Stimulated activated naive CD8-positive, alpha-beta T cell treated with anti-CD3 and anti-CD28 coated beads, Interleukin-15, amount 100 ng/mL, for 72 hours (primary cell): ENCODE measurements around the gene SLC38A4.
"Not testable (repeated sequence)": the region's sequence is repeated elsewhere in the genome, so short reads cannot be mapped to it uniquely, and the experiment has no call there.

ENCODE experiments used
- ATAC-seq: fragments of 150-1000 bp; cut with Tn5 transposase; 2 replicates; pipeline ENCODE4 v1.10.0; 2021; ENCODE audit warnings: mild to moderate bottlenecking, moderate library complexity
- DNase-seq, 2 donors: peaks; one replicate each; pipeline ENCODE4 v3.0.0; 2021 to 2022
- H3K27ac Mint-ChIP-seq, 2 donors: one replicate each; pipeline ENCODE4 v1.8.0; 2022; ENCODE audit warnings: mild to moderate bottlenecking in 2 of 2, mixed read lengths in 2 of 2, moderate library complexity in 2 of 2
- H3K27me3 Mint-ChIP-seq: one replicate; pipeline ENCODE4 v1.8.0; 2022; ENCODE audit warnings: mixed read lengths
- H3K4me1 Mint-ChIP-seq: one replicate; pipeline ENCODE4 v1.8.0; 2022; ENCODE audit warnings: mild to moderate bottlenecking, mixed read lengths
- H3K4me3 Mint-ChIP-seq, 2 donors: one replicate each; pipeline ENCODE4 v1.8.0; 2022; ENCODE audit warnings: mild to moderate bottlenecking in 2 of 2, mixed read lengths in 2 of 2, moderate library complexity in 1 of 2
- H3K9me3 Mint-ChIP-seq, 2 donors: one replicate each; pipeline ENCODE4 v1.8.0; 2022; ENCODE audit warnings: mixed read lengths in 2 of 2

The SLC38A4 gene

DNA sequence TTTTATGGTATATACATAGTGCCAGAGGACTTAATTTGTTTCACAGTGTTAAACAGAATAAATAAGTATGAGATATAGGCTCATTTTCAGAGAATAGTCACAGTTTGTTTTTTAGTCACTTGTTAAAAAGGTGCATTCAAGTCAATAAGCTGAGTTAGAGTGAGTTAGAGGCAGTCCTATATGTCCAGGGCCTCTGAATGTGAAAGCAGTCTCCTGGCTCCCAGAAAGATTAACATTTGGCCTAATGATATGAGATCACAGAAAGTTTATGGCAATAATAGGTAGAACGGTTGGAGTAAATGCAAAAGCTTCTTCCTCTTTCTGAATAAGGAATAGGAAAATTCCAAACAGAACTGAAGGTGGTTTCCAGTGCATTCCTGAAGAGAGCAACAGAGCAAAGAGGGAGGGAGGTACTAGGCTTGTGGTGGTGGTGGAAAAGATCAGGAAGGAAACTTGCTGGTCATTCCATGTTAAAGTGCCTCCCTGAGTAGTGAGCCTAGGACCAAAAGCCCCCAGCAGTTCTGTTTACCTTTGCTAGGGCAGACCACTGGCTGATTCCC, 54.4 kb downstream of the SLC38A4 start:
- DNase-seq = no peak
- Mint-ChIP-seq H3K27me3 (no peaks in the 10 kb centered on the region), H3K27ac (no peak overlapping the region), H3K4me3 (no peak overlapping the region), H3K9me3 (no peaks in the 10 kb centered on the region), H3K4me1 (no peaks in the 10 kb centered on the region)
- no peak for ATAC-seq

DNA sequence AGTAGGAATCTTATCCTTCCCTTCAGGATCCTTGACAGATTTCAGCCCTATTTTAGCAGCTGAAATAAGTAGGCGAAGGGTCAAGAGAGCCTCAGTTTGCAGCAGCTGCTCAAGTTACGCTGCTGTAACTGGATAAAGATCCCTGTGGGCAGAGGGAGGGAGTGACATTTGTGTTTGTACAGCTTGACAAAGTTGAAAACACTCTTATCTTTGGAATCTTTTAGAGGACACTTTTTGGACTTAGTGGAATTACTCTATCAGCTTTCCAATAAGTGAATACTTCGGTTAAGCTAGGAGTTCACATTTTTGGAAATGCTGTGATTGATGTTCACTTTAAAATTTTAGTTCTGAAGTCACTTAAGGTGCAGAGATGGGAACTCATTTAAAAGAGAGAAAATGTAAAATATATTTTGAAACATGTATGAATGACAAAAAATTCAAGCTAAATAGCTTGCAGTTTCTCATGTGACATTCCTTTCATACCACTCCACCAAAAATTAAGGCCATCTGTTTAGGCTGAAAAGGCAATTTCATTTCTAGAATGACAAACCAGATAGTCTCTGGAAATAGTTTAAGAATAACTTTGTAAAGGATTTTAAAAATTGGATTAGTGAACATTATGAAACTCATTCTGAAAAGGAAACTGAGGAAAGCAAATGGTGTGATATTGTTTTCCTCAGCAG, 55.2 kb downstream of the SLC38A4 start:
- H3K4me1 Mint-ChIP-seq = no peaks in the 10 kb centered on the region
- no peak overlapping the region for H3K4me3 Mint-ChIP-seq
- no peaks in the 10 kb centered on the region for H3K27me3 Mint-ChIP-seq
- DNase-seq (no peak), ATAC-seq (no peak)
- no peak overlapping the region for H3K27ac Mint-ChIP-seq
- no peaks in the 10 kb centered on the region for H3K9me3 Mint-ChIP-seq

DNA sequence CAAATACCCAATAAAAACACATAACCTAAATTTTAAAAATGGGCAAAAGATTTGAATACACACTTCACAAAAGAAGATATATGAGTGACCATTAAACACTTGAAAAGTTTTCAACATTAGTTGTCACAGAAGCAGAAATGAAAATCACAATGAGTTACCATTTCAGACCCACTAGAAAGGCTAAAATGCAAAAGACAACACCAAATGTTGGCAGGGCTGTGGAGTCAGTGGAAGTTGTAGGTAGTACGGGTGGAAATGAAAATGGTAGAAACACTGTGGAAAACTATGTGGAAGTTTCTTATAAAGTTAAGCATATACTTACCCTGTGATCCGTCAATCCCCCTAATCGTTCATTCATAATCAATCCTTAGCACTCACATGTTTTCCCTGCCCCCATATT, 61.8 kb downstream of the SLC38A4 start:
- no peak for DNase-seq
- Mint-ChIP-seq H3K9me3 (peaks cover 9 to 15% of the 10 kb centered on the region in 2 donors), H3K27ac (no peak overlapping the region), H3K4me3 (no peak overlapping the region), H3K27me3 (no peaks in the 10 kb centered on the region), H3K4me1 (peaks cover 7% of the 10 kb centered on the region)
- ATAC-seq = no peak

DNA sequence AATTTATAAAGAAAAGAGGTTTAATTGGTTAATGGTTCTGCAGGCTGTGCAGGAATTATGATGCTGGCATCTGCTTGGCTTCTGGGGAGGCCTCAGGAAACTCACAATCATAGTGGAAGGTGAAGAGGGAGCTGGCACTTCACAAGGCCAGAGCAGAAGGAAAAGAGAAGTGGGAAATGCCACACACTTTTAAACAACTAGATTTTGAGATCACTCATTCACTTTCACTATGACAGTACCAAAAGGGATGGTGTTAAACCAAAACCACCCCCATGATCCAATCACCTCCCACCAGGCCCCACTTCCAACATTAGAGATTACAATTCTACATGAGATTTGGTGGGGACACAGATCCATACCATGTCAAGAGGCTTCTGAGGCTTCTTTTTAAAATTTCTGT, 62.6 kb downstream of the SLC38A4 start:
- no peaks in the 10 kb centered on the region for H3K27me3 Mint-ChIP-seq
- H3K4me3 Mint-ChIP-seq = no peak overlapping the region
- peak overlapping the region in 1 of 2 donors; percentile 9 for H3K27ac Mint-ChIP-seq
- ATAC-seq = peak; percentile 80
- H3K9me3 Mint-ChIP-seq = peaks cover 11 to 23% of the 10 kb centered on the region in 2 donors
- peak in 1 of 2 donors; percentile 34 for DNase-seq
- H3K4me1 Mint-ChIP-seq = peaks cover 7% of the 10 kb centered on the region

DNA sequence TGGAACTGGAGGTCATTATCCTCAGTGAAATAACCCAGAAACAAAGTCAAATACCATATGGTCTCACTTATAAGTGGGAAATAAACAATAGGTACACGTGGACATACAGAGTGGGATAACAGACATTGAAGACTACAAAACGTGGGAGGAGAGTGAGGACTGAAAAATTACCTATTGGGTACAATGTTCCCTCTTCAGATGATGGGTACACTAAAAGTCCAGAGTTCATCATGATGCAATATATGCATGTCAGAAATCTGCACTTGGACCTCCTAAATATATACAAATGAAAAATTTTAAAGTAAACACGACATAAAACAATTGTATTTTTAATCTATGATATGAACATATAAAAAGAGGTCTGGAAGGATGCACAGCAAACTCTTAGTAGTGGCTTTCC, 71.2 kb downstream of the SLC38A4 start:
- no peaks in the 10 kb centered on the region for H3K27me3 Mint-ChIP-seq
- H3K4me1 Mint-ChIP-seq = peaks cover 4% of the 10 kb centered on the region
- no peak overlapping the region for H3K27ac Mint-ChIP-seq
- no peak overlapping the region for H3K4me3 Mint-ChIP-seq
- DNase-seq = no peak
- no peak for ATAC-seq
- H3K9me3 Mint-ChIP-seq = peaks cover 16 to 29% of the 10 kb centered on the region in 2 donors

DNA sequence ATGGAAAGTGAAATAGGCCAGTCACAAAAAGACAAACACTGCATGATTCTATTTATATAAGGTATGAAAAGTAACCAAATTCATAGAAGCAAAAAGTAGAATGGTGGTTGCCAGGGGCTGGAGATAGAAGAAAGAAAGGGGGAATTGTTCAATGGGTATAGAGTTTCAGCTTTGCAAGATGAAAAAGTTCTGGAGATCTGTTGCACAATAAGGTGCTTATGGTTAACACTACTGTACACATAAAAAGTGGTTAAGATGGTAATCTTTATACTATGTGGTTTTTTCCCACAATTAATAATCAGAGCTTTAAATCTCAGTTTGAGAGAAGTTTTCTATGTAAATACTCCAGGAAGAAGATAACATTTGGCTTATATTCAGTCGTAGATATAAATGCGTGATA, 73.4 kb downstream of the SLC38A4 start:
- peaks cover 24 to 27% of the 10 kb centered on the region in 2 donors for H3K9me3 Mint-ChIP-seq
- no peak for DNase-seq
- no peak overlapping the region for H3K4me3 Mint-ChIP-seq
- H3K4me1 Mint-ChIP-seq = peaks cover 4% of the 10 kb centered on the region
- no peak overlapping the region for H3K27ac Mint-ChIP-seq
- no peak for ATAC-seq
- no peaks in the 10 kb centered on the region for H3K27me3 Mint-ChIP-seq

DNA sequence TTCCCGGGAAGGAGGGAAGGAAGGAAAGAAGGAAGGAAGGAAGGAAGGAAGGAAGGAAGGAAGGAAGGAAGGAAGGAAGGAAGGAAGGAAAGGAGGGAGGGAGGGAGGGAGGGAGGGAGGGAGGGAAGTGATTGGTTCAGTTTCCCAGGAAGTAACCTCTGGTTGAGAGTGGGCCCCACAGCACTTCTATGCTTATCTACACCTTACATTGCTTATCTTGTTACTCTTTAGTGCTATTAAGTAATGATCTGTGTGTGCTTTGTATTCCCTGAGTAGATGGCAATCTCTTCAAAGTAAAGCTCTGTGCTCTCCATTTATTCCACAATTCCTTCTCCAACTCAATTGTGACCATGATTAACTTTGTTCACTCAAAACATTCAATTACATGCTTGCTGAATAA, 74.6 kb downstream of the SLC38A4 start:
- ATAC-seq = no peak
- Mint-ChIP-seq H3K4me3 (no peak overlapping the region), H3K27me3 (no peaks in the 10 kb centered on the region), H3K27ac (peak overlapping the region in 1 of 2 donors; percentile 74), H3K4me1 (peaks cover 4% of the 10 kb centered on the region), H3K9me3 (peaks cover 18 to 19% of the 10 kb centered on the region in 2 donors)
- no peak for DNase-seq

DNA sequence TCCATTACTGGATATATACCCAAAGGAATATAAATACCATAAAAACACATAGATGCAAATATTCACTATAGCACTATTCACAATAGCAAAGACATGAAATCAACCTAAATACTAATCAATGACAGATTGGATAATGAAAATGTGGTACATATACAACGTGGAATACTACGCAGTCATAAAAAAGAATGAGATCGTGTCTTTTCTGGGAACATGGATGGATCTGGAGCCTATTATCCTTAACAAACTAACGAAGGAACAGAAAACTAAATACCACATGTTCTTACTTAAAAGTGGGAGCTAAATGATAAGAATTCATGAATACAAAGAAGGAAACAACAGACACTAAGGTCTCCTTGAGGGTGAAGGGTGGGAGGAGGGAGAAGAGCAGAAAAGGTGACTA, 76.5 kb downstream of the SLC38A4 start:
- Mint-ChIP-seq H3K4me3 (no peak overlapping the region), H3K27ac (no peak overlapping the region), H3K4me1 (peaks cover 4% of the 10 kb centered on the region), H3K9me3 (peaks cover 29 to 36% of the 10 kb centered on the region in 2 donors), H3K27me3 (no peaks in the 10 kb centered on the region)
- no peak for DNase-seq
- ATAC-seq = no peak

DNA sequence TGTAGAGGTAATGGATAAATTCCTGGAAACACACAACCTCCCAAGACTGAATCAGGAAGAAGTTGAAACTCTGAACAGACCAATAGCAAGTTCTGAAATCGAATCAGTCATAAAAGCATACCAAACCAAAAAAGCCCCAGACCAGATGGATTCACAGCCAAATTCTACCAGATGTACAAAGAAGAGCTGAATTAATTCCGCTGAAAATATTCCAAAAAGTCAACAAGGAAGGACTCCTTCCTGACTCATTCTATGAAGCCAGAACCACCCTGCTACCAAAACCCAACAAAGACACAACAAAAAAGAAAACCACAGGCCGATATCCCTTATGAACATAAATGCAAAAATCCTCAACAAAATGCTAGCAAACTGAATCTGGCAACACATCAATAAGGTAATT, 81.5 kb downstream of the SLC38A4 start:
- Mint-ChIP-seq H3K27me3 (no peaks in the 10 kb centered on the region), H3K4me3 (no peak overlapping the region), H3K9me3 (peaks cover 48 to 52% of the 10 kb centered on the region in 2 donors), H3K4me1 (no peaks in the 10 kb centered on the region), H3K27ac (peak overlapping the region in 1 of 2 donors; percentile 71)
- ATAC-seq = no peak
- DNase-seq = no peak

DNA sequence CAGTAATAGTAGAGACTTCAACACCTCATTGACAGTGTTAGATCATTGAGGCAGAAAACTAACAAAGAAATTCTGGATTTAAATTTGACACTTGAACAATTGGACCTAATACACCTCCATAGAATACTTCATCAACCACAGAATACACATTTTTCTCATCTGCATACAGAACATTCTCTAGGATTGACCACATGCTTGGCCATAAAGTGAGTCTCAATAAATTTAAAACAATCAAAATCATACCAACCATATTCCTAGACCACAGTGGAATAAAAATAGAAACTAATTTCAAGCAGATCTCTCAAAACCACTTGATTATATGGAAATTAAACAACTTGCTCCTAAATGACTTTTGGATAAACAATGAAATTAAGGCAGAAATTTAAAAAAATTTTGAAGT, 82.3 kb downstream of the SLC38A4 start:
- ATAC-seq (no peak), DNase-seq (no peak)
- no peaks in the 10 kb centered on the region for H3K27me3 Mint-ChIP-seq
- H3K4me1 Mint-ChIP-seq = no peaks in the 10 kb centered on the region
- H3K9me3 Mint-ChIP-seq = peaks cover 45 to 48% of the 10 kb centered on the region in 2 donors
- no peak overlapping the region for H3K27ac Mint-ChIP-seq
- no peak overlapping the region for H3K4me3 Mint-ChIP-seq

DNA sequence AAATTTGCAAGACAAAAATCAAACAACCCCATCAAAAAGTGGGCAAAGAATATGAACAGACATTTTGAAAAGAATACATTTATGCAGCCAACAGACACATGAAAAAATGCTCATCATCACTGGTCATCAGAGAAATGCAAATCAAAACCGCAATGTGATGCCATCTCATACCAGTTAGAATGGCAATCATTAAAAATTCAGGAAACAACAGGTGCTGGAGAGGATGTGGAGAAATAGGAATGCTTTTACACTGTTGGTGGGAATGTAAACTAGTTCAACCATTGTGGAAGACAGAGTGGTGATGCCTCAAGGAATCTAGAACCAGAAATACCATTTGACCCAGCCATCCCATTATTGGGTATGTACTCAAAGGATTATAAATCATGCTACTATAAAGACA, 83.5 kb downstream of the SLC38A4 start:
- peaks cover 47 to 50% of the 10 kb centered on the region in 2 donors for H3K9me3 Mint-ChIP-seq
- not testable (repeated sequence) for H3K4me3 Mint-ChIP-seq, H3K4me1 Mint-ChIP-seq, DNase-seq, ATAC-seq, H3K27ac Mint-ChIP-seq, H3K27me3 Mint-ChIP-seq

DNA sequence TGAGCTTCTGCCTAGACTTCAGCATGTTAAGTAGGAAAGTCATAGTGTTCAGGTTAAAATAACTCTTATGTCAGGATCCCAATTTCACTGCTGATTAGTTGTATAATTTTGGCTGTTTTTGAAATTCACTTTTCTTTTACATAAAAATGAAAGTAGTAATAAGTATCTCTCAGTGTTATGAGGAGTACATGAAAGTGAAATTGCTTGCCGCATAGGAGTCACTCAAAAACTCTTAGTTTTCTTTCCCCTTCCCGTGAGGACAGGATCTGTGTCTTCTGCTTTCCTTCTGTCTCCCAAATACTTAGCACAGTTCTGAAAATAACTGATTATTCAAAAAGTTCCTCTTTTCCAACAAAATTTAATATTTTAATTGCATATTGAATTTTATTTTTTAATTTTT, 100.5 kb downstream of the SLC38A4 start:
- DNase-seq (no peak), ATAC-seq (no peak)
- H3K9me3 Mint-ChIP-seq = no peaks in the 10 kb centered on the region
- H3K4me1 Mint-ChIP-seq = peaks cover 13% of the 10 kb centered on the region
- H3K4me3 Mint-ChIP-seq = no peak overlapping the region
- no peaks in the 10 kb centered on the region for H3K27me3 Mint-ChIP-seq
- H3K27ac Mint-ChIP-seq = no peak overlapping the region

DNA sequence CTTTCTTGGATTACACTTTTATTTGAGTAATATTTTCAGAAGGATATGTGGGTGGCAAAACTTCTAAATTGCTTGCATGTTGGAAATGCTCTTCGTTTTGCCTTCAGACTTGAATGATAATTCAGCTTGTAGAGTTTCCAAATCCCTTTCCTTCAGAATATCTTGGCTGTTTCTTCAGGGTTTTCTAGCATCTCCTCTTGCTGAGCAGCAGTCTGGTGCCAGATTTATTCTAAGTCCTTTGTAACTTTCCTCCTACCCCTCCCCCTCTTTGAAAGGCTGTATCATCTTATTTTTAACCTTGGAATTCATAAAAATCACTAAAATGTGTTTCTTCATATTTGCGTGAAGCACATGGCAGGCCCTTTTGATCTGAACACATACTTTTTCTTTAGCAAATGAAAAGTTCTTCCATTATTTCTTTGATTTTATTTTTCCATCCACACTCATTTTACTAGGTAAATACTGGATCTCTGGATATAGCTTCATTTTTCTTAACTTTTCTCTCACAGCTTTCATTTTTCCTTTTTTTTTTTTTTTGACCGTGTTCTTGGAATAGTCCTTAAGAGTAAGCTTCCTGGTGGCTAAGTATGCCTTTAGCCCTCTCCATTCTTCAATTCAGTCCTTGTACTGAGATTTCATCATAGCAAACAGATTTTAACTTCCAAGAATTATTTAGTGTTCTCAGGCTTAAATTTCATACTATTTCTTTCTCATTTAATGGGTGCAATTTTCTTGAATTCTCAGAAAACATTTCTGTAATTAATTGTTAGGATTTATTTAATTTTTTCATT, 102.0 kb downstream of the SLC38A4 start:
- DNase-seq (no peak), ATAC-seq (no peak)
- H3K27me3 Mint-ChIP-seq = no peaks in the 10 kb centered on the region
- peaks cover 13% of the 10 kb centered on the region for H3K4me1 Mint-ChIP-seq
- H3K4me3 Mint-ChIP-seq = no peak overlapping the region
- no peak overlapping the region for H3K27ac Mint-ChIP-seq
- peaks cover 0 to 5% of the 10 kb centered on the region in 2 donors for H3K9me3 Mint-ChIP-seq

DNA sequence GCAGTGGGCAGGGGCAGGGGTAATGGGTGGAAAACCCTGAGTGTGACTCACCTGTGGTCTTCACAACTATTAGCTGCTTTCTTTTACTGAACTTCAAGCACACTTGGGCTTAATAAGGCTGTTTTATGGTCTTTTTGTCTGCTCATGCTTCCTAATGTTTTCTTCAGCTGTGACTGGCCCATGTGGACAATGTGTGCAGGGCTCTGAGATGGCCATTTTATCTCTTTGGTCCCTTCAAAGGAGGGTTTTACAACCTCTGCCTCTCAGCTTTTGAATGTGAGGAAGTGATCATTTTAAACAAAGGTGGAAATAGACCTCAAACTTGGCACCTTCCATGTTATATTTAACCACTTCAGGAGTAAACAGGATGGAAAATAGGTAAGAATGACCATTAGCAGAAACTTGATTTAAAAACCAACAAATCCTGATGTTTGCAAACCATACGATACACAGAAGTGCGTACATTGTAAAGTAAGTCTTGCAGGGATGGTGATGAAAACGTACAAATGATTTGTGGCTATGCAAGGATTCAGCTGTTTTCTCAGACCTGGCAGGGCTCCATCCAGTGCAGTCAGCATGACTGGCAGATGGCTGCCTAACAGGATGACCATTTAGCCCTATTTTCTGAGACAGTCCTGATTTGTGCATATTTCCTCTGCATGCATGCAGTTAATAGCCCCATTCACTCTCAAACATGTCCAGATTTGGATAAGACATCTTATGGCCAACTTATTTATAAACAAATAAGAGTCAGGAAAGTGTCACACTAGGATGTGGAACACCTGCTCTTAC, 103.2 kb downstream of the SLC38A4 start:
- peaks cover 13% of the 10 kb centered on the region for H3K4me1 Mint-ChIP-seq
- DNase-seq (no peak), ATAC-seq (no peak)
- H3K27me3 Mint-ChIP-seq = no peaks in the 10 kb centered on the region
- H3K9me3 Mint-ChIP-seq = peaks cover 0 to 5% of the 10 kb centered on the region in 2 donors
- no peak overlapping the region for H3K4me3 Mint-ChIP-seq
- no peak overlapping the region for H3K27ac Mint-ChIP-seq

DNA sequence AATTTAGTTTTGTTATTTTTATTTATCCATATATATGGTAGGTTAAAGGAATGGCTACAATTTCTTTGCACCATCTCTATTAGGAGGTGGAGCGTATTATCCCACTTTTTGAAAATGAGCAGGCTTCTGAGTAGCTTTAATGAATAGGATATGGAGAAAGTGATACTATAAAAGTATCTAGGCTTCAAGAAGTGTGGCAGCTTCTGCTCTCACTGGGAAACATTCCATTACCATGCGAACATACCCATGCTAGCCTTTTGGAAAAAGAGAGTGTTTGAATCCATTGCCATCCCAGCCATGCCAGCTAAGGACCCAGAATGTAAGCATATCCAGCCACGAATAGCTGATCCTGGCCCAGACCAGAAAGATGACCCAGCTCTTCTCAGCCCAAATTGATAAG, 107.3 kb downstream of the SLC38A4 start:
- no peak overlapping the region for H3K4me3 Mint-ChIP-seq
- H3K27me3 Mint-ChIP-seq = no peaks in the 10 kb centered on the region
- DNase-seq (no peak), ATAC-seq (no peak)
- no peaks in the 10 kb centered on the region for H3K4me1 Mint-ChIP-seq
- peaks cover 12 to 24% of the 10 kb centered on the region in 2 donors for H3K9me3 Mint-ChIP-seq
- H3K27ac Mint-ChIP-seq = no peak overlapping the region
